Measurements from ENCODE around the gene JSRP1.

Gene JSRP1

GRCh38 chr19:2247433-2248101 is 8.7 kb downstream of the JSRP1 start:
- DNase-seq, result no peak

GRCh38 chr19:2246801-2247361 is 9.3 kb downstream of the JSRP1 start:
- DNase-seq, result peak in 37 of 56 donors; percentile 3 to 68 (median 28)

- no peak for DNase-seq
Measured at GRCh38 chr19:2246014-2246620, 10.1 kb downstream of the JSRP1 start.

- DNase-seq, result no peak
Measured at GRCh38 chr19:2245273-2245672, 10.9 kb downstream of the JSRP1 start.

- DNase-seq, result no peak
Measured at GRCh38 chr19:2244486-2244885, 11.7 kb downstream of the JSRP1 start.

GRCh38 chr19:2244125-2244411 is 12.1 kb downstream of the JSRP1 start:
- no peak for DNase-seq

GRCh38 chr19:2243274-2244124 is 12.7 kb downstream of the JSRP1 start:
- no peak for DNase-seq

GRCh38 chr19:2242816-2243215 is 13.4 kb downstream of the JSRP1 start:
- no peak for DNase-seq

- no peak for DNase-seq
Measured at GRCh38 chr19:2242092-2242537, 14.1 kb downstream of the JSRP1 start.

- DNase-seq, result peak in 3 of 56 donors; percentile 7 to 14 (median 8)
Measured at GRCh38 chr19:2240881-2241760, 15.1 kb downstream of the JSRP1 start.

- no peak for DNase-seq
Measured at GRCh38 chr19:2239771-2240770, 16.1 kb downstream of the JSRP1 start.

- DNase-seq, result no peak
Measured at GRCh38 chr19:2239173-2239572, 17.0 kb downstream of the JSRP1 start.

- DNase-seq, result no peak
Measured at GRCh38 chr19:2237869-2238153, 18.4 kb downstream of the JSRP1 start.

GRCh38 chr19:2237051-2237868 is 19.0 kb downstream of the JSRP1 start:
- no peak for DNase-seq

GRCh38 chr19:2236314-2237050 is 19.7 kb downstream of the JSRP1 start, which contains the start of the genes PLEKHJ1 and SF3A2:
TSS of gene PLEKHJ1 (minus strand) at chr19:2236329. CDS start at chr19:2236248, 81 bp downstream.
TSS of gene SF3A2 (plus strand) at chr19:2236824. CDS start at chr19:2243419, 6,595 bp downstream.
- peak; percentile 66 to 99 (median 91) for DNase-seq

GRCh38 chr19:2236064-2236313 is 20.2 kb downstream of the JSRP1 start:
- DNase-seq, result no peak

- no peak for DNase-seq
Measured at GRCh38 chr19:2235381-2236063, 20.7 kb downstream of the JSRP1 start.

- DNase-seq, result no peak
Measured at GRCh38 chr19:2234996-2235380, 21.2 kb downstream of the JSRP1 start.
